ENCODE data around the gene HINT1. TPM values are rescaled to one million over a fixed set of nuclear protein-coding genes. Genes with fewer than 3 reads are reported as not detected.

HINT1 gene
- total and polyA plus RNA-seq, 9 of the 15 experiments (the other 6 are each of a cell fraction or from before 2014, with no cell fraction given): 296 to 1,027 (median 500) TPM

GRCh38 chr5:131148835-131149234 is 16.2 kb downstream of the HINT1 start (continued):
- no peak for TF ChIP-seq ZHX1 (conservative IDR thresholded peaks at IDR 0.05; ENCODE audit: low read length)
- no peak for TF ChIP-seq CAMTA2 (CRISPR knock-in tag; conservative IDR thresholded peaks at IDR 0.05)

DNA sequence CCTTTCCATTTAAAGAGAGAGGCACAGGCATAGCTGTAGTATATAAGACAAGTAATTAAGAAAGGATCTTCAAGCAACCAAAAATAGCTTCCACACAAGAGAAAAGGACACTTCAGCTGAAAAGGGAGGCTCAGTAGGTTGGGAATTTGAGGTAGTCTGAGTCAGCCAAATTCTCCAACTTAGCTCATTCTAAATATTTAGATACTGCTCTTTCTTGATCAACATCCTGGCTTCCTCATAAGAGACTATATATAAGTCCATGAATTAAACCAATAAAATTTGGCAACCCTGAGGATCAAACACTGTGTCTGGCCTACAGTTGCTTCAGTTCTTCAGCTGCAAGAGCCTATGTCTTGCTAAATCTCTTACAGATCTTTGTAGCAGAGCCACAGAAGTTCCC is 17.8 kb downstream of the HINT1 start:
- H3K9ac ChIP-seq (ENCODE audit: insufficient read depth in 1 of 2, low read depth in 2 of 2, low read length in 2 of 2): no peak overlapping the region
- H3K4me3 ChIP-seq: no peak overlapping the region
- ATAC-seq (no peak), FAIRE-seq (no peak), DNase-seq (ENCODE audit: extremely low read depth in 1 of 4, low spot score in 3 of 4) (no peak)
- TF ChIP-seq MBD2 (IDR thresholded peaks at IDR 0.05; ENCODE audit: borderline replicate concordance, low read depth): no peak
- no peak for TF ChIP-seq ARNT (IDR thresholded peaks at IDR 0.05)
- no peak for TF ChIP-seq CEBPG (CRISPR knock-in tag; IDR thresholded peaks at IDR 0.05)
- TF ChIP-seq CEBPG (tag; conservative IDR thresholded peaks at IDR 0.05 in 1 of 2, IDR thresholded peaks at IDR 0.05 in 1 of 2): no peak
- no peak for TF ChIP-seq CTCF (IDR thresholded peaks at IDR 0.05 in 2 of 3, conservative IDR thresholded peaks at IDR 0.05 in 1 of 3; ENCODE audit: insufficient read depth in 2 of 3, low read depth in 1 of 3, low read length in 3 of 3)
- no peak for TF ChIP-seq CREBBP (IDR thresholded peaks at IDR 0.05; ENCODE audit: low read depth, low read length)
- TF ChIP-seq IFI16 (CRISPR knock-in tag; IDR thresholded peaks at IDR 0.05): no peak
- TF ChIP-seq MXD1 (CRISPR knock-in tag; IDR thresholded peaks at IDR 0.05; ENCODE audit: borderline replicate concordance, poor library complexity, severe bottlenecking): no peak
- no peaks in the 10 kb centered on the region for H3K9me3 ChIP-seq (replicated peaks; ENCODE audit: control insufficient read depth, insufficient read depth, low read depth, low read length)
- H3K4me1 ChIP-seq (replicated peaks in 1 of 2; ENCODE audit: control insufficient read depth in 2 of 2, insufficient read depth in 2 of 2, low read length in 2 of 2): no peaks in the 10 kb centered on the region
- H3K79me2 ChIP-seq (ENCODE audit: control insufficient read depth, insufficient read depth, low read length): no peaks in the 10 kb centered on the region
- H3K4me2 ChIP-seq (ENCODE audit: insufficient read depth, low read length): no peak overlapping the region
- H2AFZ ChIP-seq (ENCODE audit: low read depth, low read length): no peak overlapping the region
- H3K36me3 ChIP-seq (ENCODE audit: control insufficient read depth, insufficient read depth, low read length): no peaks in the 10 kb centered on the region
- H3K9me1 ChIP-seq (ENCODE audit: control insufficient read depth, insufficient read depth, low read length): no peaks in the 10 kb centered on the region
- ChIA-PET POLR2A (interaction anchor here (0.7 to 8.5 kb wide), 3 partner anchors 14 to 35 kb away, joined by 3 to 65 read pairs (median 4); no protein-coding TSS in a partner anchor), CTCF (ENCODE audit: low intra/inter-chr PET ratio) (no interaction called here)
- H4K20me1 ChIP-seq (replicated peaks; ENCODE audit: control insufficient read depth, insufficient read depth, low read length): no peaks in the 10 kb centered on the region
- no peaks in the 10 kb centered on the region for H3K27me3 ChIP-seq (ENCODE audit: control insufficient read depth in 2 of 2, insufficient read depth in 2 of 2, low read length in 2 of 2)
- no TSS peak for BruUV-seq (replicated peaks)
- intact Hi-C loops (cut with micrococcal nuclease) (no loop called here), in situ Hi-C loops (cut with MboI) (no loop called here)
- no peak overlapping the region for H3K27ac ChIP-seq (ENCODE audit: extremely low read depth, low read depth, low read length)

Data from K562 (cell line).